ENCODE results near the gene CX3CL1.

DNA sequence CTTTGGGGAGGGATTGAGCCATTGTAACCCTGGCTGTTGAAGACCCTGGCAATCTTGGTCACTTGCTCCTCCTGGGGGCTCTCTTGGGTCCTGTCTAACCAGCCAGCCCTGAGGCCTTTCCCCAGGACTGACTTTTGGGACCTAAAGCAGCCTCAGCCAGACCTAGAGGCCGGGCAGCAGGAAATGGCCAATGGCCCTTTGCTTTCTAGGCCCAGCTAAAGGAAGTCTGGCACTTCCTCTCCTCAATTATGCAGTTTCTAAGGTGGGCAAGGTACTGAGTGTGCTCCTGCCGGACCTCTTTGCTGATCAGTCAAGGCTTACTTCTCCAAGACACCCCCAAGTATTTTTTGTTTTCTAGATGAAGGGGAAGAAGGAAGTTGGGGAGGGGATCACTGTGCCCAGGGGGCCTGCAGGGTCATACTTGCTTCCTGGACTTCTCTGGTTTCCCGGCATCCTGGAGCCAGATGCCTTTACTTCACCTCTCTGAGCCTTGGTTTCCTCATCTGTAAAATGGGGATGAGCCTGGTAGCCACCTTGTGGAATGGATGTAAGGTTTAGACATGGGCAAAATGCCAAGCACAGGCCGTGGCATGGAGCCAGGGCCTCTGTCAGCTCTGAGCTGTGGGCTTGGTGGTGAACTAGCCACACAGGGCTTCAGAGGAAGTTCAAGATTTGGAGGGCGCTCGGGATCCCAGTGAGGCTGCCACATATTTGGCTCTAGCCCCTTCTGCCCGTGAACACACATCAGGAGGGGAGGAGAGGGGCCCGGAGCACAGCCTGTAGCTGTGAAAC lies 8.6 kb downstream of the CX3CL1 start:
- TF ChIP-seq XRCC4 (IDR thresholded peaks at IDR 0.05; ENCODE audit: extremely low read depth, insufficient read depth, insufficient read length): no peak
- no peak for TF ChIP-seq PHB2 (IDR thresholded peaks at IDR 0.05; ENCODE audit: low read depth)
- no peak for TF ChIP-seq CBX3 (IDR thresholded peaks at IDR 0.05; ENCODE audit: borderline replicate concordance in 1 of 2, low read length in 2 of 2)
- TF ChIP-seq ATF7 (IDR thresholded peaks at IDR 0.05): no peak
- TF ChIP-seq KDM1A (IDR thresholded peaks at IDR 0.05): no peak
- TF ChIP-seq NR3C1 (CRISPR knock-in tag; IDR thresholded peaks at IDR 0.05): no peak
- TF ChIP-seq POLR2A (conservative IDR thresholded peaks at IDR 0.05): no peak

All from K562 (cell line).